Panc1 (cell line): Measurements from ENCODE around the gene ZNF20. TPM values are rescaled to one million over a fixed set of nuclear protein-coding genes. Genes with fewer than 3 reads are reported as not detected.
A peak's percentile ranks its signal among the peaks of the same experiment; 100 is the strongest.

Source experiments
- ATAC-seq: fragments of 200-7000 bp; cut with Tn5 transposase; 2 replicates; pipeline ENCODE4 v1.9.1; 2020; ENCODE audit warnings: mild to moderate bottlenecking, moderate library complexity
- BruUV-seq: library from RNA; stranded (reverse); fragments of 400-500 nt; replicated peaks from 2 replicates; lab custom pipeline; 2021; lab: Mats Ljungman, UMichigan
- CTCF ChIA-PET: fragments of 300-600 bp; sonication (Branson Sonifier 250); formaldehyde crosslinking; loops from one replicate; lab custom pipeline; 2022; ENCODE audit warnings: antibody characterized with exemption; lab: Charles Lee
- POLR2A ChIA-PET: fragments of 300-600 bp; sonication (Branson Sonifier 250); formaldehyde crosslinking; loops from one replicate; lab custom pipeline; 2022; ENCODE audit warnings: antibody characterized with exemption; lab: Charles Lee
- DNase-seq: peaks from one replicate; pipeline ENCODE4 v3.0.0-alpha.2; 2010; ENCODE audit warnings: low read depth, low spot score
- H3K27ac ChIP-seq: 2 replicates; pipeline ENCODE4 v1.5.1; 2011; ENCODE audit warnings: mild to moderate bottlenecking, low read length, inconsistent platforms
- H3K27me3 ChIP-seq: fragments of 200-500 bp; sonication (Bioruptor generic); 2 replicates; pipeline ENCODE4 v1.6.0; 2014; ENCODE audit warnings: low read length, inconsistent platforms; ENCODE audit not compliant: control insufficient read depth, insufficient read depth
- H3K36me3 ChIP-seq: fragments of 200-500 bp; sonication (Bioruptor generic); 2 replicates; pipeline ENCODE4 v1.5.1; 2014; ENCODE audit warnings: inconsistent platforms, mild to moderate bottlenecking, low read length, moderate library complexity; ENCODE audit not compliant: control insufficient read depth, insufficient read depth
- H3K4me1 ChIP-seq: 2 replicates; pipeline ENCODE4 v1.5.1; 2011; ENCODE audit warnings: inconsistent platforms, mild to moderate bottlenecking, low read length, moderate library complexity; ENCODE audit not compliant: control insufficient read depth, insufficient read depth
- H3K4me3 ChIP-seq, 2 experiments: 2 replicates each; pipeline ENCODE4 v1.5.1; 2011 to 2012; ENCODE audit warnings: low read depth in 2 of 2, low read length in 2 of 2, mild to moderate bottlenecking in 2 of 2, inconsistent platforms in 1 of 2, moderate library complexity in 1 of 2
- H3K9me3 ChIP-seq: fragments of 200-500 bp; sonication (Bioruptor generic); 2 replicates; pipeline ENCODE4 v1.5.1; 2014; ENCODE audit warnings: low read depth, mild to moderate bottlenecking, inconsistent platforms, low read length, moderate library complexity; ENCODE audit not compliant: control insufficient read depth, insufficient read depth
- POLR2AphosphoS5 ChIP-seq: IDR thresholded peaks from 2 replicates; pipeline ENCODE4 v1.6.1; 2012; ENCODE audit warnings: mild to moderate bottlenecking, low read depth, low read length, moderate library complexity
- SIN3A ChIP-seq: IDR thresholded peaks from 2 replicates; pipeline ENCODE4 v1.6.1; 2012; ENCODE audit warnings: low read depth, mild to moderate bottlenecking, low read length, moderate library complexity, borderline replicate concordance; ENCODE audit not compliant: insufficient read depth
- TCF7L2 ChIP-seq: IDR thresholded peaks from 2 replicates; pipeline ENCODE4 v1.6.1; 2011; ENCODE audit warnings: mild to moderate bottlenecking, low read depth, low read length, inconsistent platforms
- in situ Hi-C: cut with HindIII; loops from 2 replicates; pipeline ENCODE4 v1.10.0; 2016; ENCODE audit warnings: low sequenced_read_pairs, low pct_unique_long_range_greater_than_20kb
- intact Hi-C: fragments of 100-400 bp; cut with micrococcal nuclease; formaldehyde crosslinking; loops from one replicate; pipeline ENCODE4 v1.10.0; 2022; ENCODE audit not compliant: unreplicated experiment
- total RNA-seq: library from RNA; stranded (reverse); gene quantifications from one replicate; pipeline ENCODE4 v1.2.1, GENCODE V29; 2021; ENCODE audit not compliant: unreplicated experiment
- TF ChIP-seq, protein P1 (sequence below): fragments of 450-650 bp; IDR thresholded peaks from 2 replicates; pipeline ENCODE4 v1.5.1; 2017; ENCODE audit warnings: mild to moderate bottlenecking
- TF ChIP-seq, protein P2 (sequence below), 2 experiments: IDR thresholded peaks; 2 replicates each; pipeline ENCODE4 v1.6.1; 2011 to 2012; ENCODE audit warnings: low read depth in 2 of 2, control low read depth in 1 of 2, low read length in 1 of 2, mild to moderate bottlenecking in 1 of 2, moderate library complexity in 1 of 2; ENCODE audit not compliant: insufficient read depth in 1 of 2

Gene ZNF20
- total RNA-seq, 1 experiment from 2014 or later = 4.9 TPM

DNA sequence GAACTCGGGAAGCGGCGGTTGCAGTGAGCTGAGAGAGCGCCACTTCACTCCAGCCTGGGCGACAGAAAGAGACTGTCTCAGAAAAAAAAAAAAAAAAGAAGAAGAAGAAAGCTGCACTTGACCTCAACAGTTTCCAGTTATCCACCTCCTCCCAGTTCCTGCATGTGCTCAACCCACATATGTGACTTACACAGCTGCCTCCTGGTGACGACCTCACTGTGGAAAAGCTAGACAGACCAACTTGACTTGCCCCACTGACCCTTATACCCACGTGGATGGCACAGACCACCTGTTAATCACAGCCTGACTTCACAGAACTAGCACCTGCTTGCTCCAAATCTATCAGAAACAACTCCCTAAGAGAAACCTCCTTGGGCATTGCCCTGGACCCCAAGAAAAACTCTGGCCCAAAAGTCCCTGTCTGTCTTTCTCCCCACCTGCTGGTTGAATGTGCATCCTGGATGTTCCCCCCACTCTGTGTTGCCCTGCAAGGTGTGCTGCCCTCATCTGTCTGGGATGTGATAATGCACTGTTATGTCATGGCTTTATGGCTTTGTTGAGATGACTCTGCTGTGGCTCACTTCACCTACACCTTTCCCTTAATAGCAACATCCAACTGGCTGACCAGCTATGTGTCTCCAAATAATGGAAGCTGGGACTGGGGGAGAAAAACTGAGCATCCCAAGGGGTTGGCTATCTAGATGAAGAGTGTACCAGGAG lies 2.8 kb downstream of the ZNF20 start:
- BruUV-seq = no TSS peak
- peaks cover 5% of the 10 kb centered on the region; the same call in 1 of the 2 replicates for H3K4me1 ChIP-seq
- POLR2A ChIA-PET = interaction anchor here (0.6 kb wide), 1 partner anchor 71 kb away, joined by 12 read pairs; no protein-coding TSS in a partner anchor
- peaks cover 13% of the 10 kb centered on the region for H3K36me3 ChIP-seq
- no peak for DNase-seq
- intact Hi-C loops (no loop called here), in situ Hi-C loops (no loop called here)
- CTCF ChIA-PET = no interaction called here
- TF ChIP-seq, protein P1, sequence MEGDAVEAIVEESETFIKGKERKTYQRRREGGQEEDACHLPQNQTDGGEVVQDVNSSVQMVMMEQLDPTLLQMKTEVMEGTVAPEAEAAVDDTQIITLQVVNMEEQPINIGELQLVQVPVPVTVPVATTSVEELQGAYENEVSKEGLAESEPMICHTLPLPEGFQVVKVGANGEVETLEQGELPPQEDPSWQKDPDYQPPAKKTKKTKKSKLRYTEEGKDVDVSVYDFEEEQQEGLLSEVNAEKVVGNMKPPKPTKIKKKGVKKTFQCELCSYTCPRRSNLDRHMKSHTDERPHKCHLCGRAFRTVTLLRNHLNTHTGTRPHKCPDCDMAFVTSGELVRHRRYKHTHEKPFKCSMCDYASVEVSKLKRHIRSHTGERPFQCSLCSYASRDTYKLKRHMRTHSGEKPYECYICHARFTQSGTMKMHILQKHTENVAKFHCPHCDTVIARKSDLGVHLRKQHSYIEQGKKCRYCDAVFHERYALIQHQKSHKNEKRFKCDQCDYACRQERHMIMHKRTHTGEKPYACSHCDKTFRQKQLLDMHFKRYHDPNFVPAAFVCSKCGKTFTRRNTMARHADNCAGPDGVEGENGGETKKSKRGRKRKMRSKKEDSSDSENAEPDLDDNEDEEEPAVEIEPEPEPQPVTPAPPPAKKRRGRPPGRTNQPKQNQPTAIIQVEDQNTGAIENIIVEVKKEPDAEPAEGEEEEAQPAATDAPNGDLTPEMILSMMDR = no peak
- H3K9me3 ChIP-seq = peaks cover 39% of the 10 kb centered on the region
- ATAC-seq = no peak
- H3K27me3 ChIP-seq = no peaks in the 10 kb centered on the region
- H3K4me3 ChIP-seq = no peak overlapping the region
- no peak overlapping the region for H3K27ac ChIP-seq

DNA sequence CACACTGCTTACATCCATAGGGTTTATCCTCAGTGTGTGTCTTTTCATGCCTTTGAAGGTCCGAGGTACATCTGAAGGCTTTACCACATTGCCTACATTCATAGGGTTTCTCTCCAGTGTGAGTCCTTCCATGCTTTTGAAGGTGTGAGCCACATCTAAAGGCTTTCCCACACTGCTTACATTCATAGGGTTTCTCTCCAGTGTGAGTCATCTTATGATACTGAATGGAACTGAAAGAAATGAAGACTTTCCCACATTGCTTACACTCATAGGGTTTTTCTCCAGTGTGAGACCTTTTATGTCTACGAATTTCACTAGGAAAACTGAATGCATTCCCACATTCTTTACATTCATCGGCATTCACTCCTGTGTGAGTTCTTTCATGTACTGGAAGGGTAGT lies 7.1 kb downstream of the ZNF20 start:
- in situ Hi-C loops (no loop called here), intact Hi-C loops (no loop called here)
- H3K4me3 ChIP-seq = no peak overlapping the region
- TF ChIP-seq, protein P2, sequence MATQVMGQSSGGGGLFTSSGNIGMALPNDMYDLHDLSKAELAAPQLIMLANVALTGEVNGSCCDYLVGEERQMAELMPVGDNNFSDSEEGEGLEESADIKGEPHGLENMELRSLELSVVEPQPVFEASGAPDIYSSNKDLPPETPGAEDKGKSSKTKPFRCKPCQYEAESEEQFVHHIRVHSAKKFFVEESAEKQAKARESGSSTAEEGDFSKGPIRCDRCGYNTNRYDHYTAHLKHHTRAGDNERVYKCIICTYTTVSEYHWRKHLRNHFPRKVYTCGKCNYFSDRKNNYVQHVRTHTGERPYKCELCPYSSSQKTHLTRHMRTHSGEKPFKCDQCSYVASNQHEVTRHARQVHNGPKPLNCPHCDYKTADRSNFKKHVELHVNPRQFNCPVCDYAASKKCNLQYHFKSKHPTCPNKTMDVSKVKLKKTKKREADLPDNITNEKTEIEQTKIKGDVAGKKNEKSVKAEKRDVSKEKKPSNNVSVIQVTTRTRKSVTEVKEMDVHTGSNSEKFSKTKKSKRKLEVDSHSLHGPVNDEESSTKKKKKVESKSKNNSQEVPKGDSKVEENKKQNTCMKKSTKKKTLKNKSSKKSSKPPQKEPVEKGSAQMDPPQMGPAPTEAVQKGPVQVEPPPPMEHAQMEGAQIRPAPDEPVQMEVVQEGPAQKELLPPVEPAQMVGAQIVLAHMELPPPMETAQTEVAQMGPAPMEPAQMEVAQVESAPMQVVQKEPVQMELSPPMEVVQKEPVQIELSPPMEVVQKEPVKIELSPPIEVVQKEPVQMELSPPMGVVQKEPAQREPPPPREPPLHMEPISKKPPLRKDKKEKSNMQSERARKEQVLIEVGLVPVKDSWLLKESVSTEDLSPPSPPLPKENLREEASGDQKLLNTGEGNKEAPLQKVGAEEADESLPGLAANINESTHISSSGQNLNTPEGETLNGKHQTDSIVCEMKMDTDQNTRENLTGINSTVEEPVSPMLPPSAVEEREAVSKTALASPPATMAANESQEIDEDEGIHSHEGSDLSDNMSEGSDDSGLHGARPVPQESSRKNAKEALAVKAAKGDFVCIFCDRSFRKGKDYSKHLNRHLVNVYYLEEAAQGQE (IDR thresholded peaks at IDR 0.05; ENCODE audit: insufficient read depth in 1 of 2, low read depth in 2 of 2, low read length in 1 of 2) = no peak
- TF ChIP-seq, protein P1 = no peak
- TF ChIP-seq TCF7L2 = no peak
- TF ChIP-seq POLR2AphosphoS5 = no peak
- TF ChIP-seq SIN3A = no peak
- peaks cover 13% of the 10 kb centered on the region for H3K36me3 ChIP-seq
- ChIA-PET CTCF (no interaction called here), POLR2A (no interaction called here)
- no peak for ATAC-seq
- no peaks in the 10 kb centered on the region for H3K27me3 ChIP-seq
- no peak overlapping the region for H3K27ac ChIP-seq
- DNase-seq = no peak
- TSS peak; percentile 8 for BruUV-seq
- H3K9me3 ChIP-seq = peaks cover 57% of the 10 kb centered on the region
- no peaks in the 10 kb centered on the region for H3K4me1 ChIP-seq
